ENCODE measurements around the gene UQCR10.

The UQCR10 gene

GRCh38 chr22:29803190-29803589 is 36.0 kb downstream of the UQCR10 start:
- Histone ChIP-seq H3K27ac (ENCODE audit: low read length) (no peak overlapping the region), H3K4me2 (ENCODE audit: low read length) (no peak overlapping the region), H3K36me3 (replicated peaks; ENCODE audit: low read depth, low read length) (peaks cover 49% of the 10 kb centered on the region), H4K20me1 (ENCODE audit: insufficient read depth, low read length) (no peaks in the 10 kb centered on the region), H3K27me3 (ENCODE audit: low read depth, low read length) (no peaks in the 10 kb centered on the region), H2AFZ (ENCODE audit: low read depth, low read length) (no peak overlapping the region), H3K4me3 (ENCODE audit: low read length) (no peak overlapping the region), H3K9ac (ENCODE audit: low read length) (no peak overlapping the region), H3K79me2 (ENCODE audit: low read length) (no peaks in the 10 kb centered on the region), H3K9me3 (ENCODE audit: insufficient read depth, low read length) (no peaks in the 10 kb centered on the region), H3K4me1 (ENCODE audit: low read length) (peaks cover 4% of the 10 kb centered on the region)
- TF ChIP-seq CTCF (IDR thresholded peaks at IDR 0.05; ENCODE audit: low read depth, low read length) (no peak), EZH2phosphoT487 (IDR thresholded peaks at IDR 0.05; ENCODE audit: low read depth) (no peak)

GRCh38 chr22:29804985-29805384 is 37.8 kb downstream of the UQCR10 start:
- H3K36me3 ChIP-seq (replicated peaks; ENCODE audit: low read depth, low read length), result peaks cover 46% of the 10 kb centered on the region
- H3K27me3 ChIP-seq (ENCODE audit: low read depth, low read length), result no peaks in the 10 kb centered on the region
- H2AFZ ChIP-seq (ENCODE audit: low read depth, low read length), result no peak overlapping the region
- H3K4me1 ChIP-seq (ENCODE audit: low read length), result no peaks in the 10 kb centered on the region
- H3K27ac ChIP-seq (ENCODE audit: low read length), result no peak overlapping the region
- no peaks in the 10 kb centered on the region for H3K9me3 ChIP-seq (ENCODE audit: insufficient read depth, low read length)
- H3K4me3 ChIP-seq (ENCODE audit: low read length), result no peak overlapping the region
- no peak overlapping the region for H3K4me2 ChIP-seq (ENCODE audit: low read length)
- no peak overlapping the region for H3K9ac ChIP-seq (ENCODE audit: low read length)
- no peaks in the 10 kb centered on the region for H4K20me1 ChIP-seq (ENCODE audit: insufficient read depth, low read length)
- no peaks in the 10 kb centered on the region for H3K79me2 ChIP-seq (ENCODE audit: low read length)
- TF ChIP-seq EZH2phosphoT487 (IDR thresholded peaks at IDR 0.05; ENCODE audit: low read depth), result no peak
- TF ChIP-seq CTCF (IDR thresholded peaks at IDR 0.05; ENCODE audit: low read depth, low read length), result no peak

GRCh38 chr22:29806196-29806595 is 39.0 kb downstream of the UQCR10 start:
- Histone ChIP-seq H3K27me3 (ENCODE audit: low read depth, low read length) (no peaks in the 10 kb centered on the region), H3K4me1 (ENCODE audit: low read length) (no peaks in the 10 kb centered on the region), H3K9ac (ENCODE audit: low read length) (no peak overlapping the region), H3K4me2 (ENCODE audit: low read length) (no peak overlapping the region), H3K36me3 (replicated peaks; ENCODE audit: low read depth, low read length) (peaks cover 49% of the 10 kb centered on the region), H3K27ac (ENCODE audit: low read length) (no peak overlapping the region), H3K79me2 (ENCODE audit: low read length) (no peaks in the 10 kb centered on the region), H2AFZ (ENCODE audit: low read depth, low read length) (no peak overlapping the region), H4K20me1 (ENCODE audit: insufficient read depth, low read length) (no peaks in the 10 kb centered on the region), H3K9me3 (ENCODE audit: insufficient read depth, low read length) (no peaks in the 10 kb centered on the region), H3K4me3 (ENCODE audit: low read length) (no peak overlapping the region)
- no peak for TF ChIP-seq CTCF (IDR thresholded peaks at IDR 0.05; ENCODE audit: low read depth, low read length)
- no peak for TF ChIP-seq EZH2phosphoT487 (IDR thresholded peaks at IDR 0.05; ENCODE audit: low read depth)

GRCh38 chr22:29810216-29810615 is 43.0 kb downstream of the UQCR10 start:
- no peak for TF ChIP-seq EZH2phosphoT487 (IDR thresholded peaks at IDR 0.05; ENCODE audit: low read depth)
- TF ChIP-seq CTCF (IDR thresholded peaks at IDR 0.05; ENCODE audit: low read depth, low read length), result no peak
- H3K27ac ChIP-seq (ENCODE audit: low read length), result no peak overlapping the region
- H2AFZ ChIP-seq (ENCODE audit: low read depth, low read length), result no peak overlapping the region
- H3K4me3 ChIP-seq (ENCODE audit: low read length), result no peak overlapping the region
- no peaks in the 10 kb centered on the region for H3K27me3 ChIP-seq (ENCODE audit: low read depth, low read length)
- no peak overlapping the region for H3K4me2 ChIP-seq (ENCODE audit: low read length)
- H3K36me3 ChIP-seq (replicated peaks; ENCODE audit: low read depth, low read length), result peaks cover 61% of the 10 kb centered on the region
- no peaks in the 10 kb centered on the region for H4K20me1 ChIP-seq (ENCODE audit: insufficient read depth, low read length)
- no peaks in the 10 kb centered on the region for H3K79me2 ChIP-seq (ENCODE audit: low read length)
- H3K4me1 ChIP-seq (ENCODE audit: low read length), result no peaks in the 10 kb centered on the region
- H3K9ac ChIP-seq (ENCODE audit: low read length), result no peak overlapping the region
- H3K9me3 ChIP-seq (ENCODE audit: insufficient read depth, low read length), result no peaks in the 10 kb centered on the region
